ENCODE measurements around the gene MUC21.
"Not testable (repeated sequence)": the region's sequence is repeated elsewhere in the genome, so short reads cannot be mapped to it uniquely, and the experiment has no call there.

MUC21 gene

DNA sequence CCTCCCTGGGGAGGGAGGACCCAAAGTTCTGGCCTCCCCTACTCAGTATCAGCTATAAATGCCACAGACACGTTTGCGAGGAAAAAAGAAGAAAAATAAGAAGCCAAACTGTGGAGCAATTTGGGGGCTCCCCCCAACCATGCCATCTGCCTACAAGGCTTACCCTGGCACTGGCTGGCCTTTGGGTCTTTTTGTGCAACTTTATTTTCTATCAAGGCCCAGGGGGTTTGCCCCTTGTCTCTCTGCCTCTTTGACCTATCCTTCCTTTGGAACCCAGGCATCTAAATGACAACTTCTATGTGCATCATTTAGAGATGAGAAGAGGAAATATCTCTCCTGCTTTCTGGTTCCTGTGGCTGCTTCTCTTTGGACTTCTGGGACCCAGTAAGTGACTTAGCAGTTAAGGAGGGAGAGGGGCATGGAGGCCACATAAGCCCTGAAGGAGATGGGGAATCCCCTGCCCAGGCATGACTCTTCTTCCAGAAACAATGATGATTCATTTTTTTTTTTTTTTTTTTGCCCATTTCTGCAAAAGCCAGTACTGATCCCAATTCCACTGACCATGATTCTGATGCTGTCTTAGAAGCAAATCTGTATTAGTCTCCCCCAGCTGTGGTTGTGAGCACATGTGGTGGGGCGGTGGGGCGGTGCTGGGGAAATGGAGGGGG lies 27.0 kb downstream of the MUC21 start, which contains the start of gene MUC22:
TSS of gene MUC22 (plus strand) at position 82 of the 668 bp plus-strand sequence. CDS start at position 315, 233 bp downstream.
- DNase-seq: no peak

- no peak for DNase-seq
These were observed 27.6 kb downstream of the MUC21 start for GRCh38 chr6:31011153-31011552.

DNA sequence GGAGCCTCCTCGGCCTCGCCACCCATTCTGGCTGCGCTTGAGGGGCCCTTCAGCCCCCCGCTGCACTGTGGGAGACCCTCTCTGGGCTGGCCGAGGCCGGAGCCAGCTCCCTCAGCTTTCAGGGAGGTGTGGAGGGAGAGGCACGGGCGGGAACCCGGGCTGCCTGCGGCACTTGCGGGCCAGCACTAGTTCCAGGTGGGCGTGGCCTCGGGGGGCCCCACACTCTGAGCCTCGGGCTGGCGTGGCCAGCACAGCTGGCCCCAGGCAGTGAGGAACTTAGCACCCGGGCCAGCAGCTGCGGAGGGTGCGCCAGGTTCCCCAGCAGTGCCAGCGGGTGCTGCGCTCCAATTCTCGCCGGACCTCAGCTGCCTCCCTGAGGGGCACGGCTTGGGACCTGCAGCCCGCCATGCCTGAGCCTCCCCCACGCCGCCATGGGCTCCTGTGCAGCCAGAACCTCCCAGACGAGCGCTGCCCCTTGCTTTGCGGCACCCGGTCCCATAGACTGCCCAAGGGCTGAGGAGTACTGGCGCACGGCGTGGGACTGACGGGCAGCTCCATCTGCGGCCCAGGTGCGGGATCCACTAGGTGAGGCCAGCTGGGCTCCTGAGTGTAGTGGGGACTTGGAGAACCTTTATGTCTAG lies 33.3 kb downstream of the MUC21 start:
- DNase-seq: no peak

DNA sequence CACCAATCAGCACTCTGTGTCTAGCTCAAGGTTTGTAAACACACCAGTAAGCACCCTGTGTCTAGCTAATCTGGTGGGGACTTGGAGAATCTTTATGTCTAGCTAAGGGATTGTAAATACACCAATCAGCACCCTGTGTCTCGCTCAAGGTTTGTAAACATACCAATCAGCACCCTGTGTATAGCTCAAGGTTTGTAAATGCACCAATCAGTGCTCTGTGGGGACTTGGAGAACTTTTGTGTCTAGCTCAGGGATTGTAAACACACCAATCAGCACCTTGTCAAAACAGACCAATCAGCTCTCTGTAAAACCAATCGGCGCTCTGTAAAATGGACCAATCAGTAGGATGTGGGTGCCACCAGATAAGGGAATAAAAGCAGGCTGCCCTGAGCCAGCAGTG lies 33.9 kb downstream of the MUC21 start:
- not testable (repeated sequence) for DNase-seq

GRCh38 chr6:31020057-31020456 lies 36.5 kb downstream of the MUC21 start:
- DNase-seq: no peak

DNA sequence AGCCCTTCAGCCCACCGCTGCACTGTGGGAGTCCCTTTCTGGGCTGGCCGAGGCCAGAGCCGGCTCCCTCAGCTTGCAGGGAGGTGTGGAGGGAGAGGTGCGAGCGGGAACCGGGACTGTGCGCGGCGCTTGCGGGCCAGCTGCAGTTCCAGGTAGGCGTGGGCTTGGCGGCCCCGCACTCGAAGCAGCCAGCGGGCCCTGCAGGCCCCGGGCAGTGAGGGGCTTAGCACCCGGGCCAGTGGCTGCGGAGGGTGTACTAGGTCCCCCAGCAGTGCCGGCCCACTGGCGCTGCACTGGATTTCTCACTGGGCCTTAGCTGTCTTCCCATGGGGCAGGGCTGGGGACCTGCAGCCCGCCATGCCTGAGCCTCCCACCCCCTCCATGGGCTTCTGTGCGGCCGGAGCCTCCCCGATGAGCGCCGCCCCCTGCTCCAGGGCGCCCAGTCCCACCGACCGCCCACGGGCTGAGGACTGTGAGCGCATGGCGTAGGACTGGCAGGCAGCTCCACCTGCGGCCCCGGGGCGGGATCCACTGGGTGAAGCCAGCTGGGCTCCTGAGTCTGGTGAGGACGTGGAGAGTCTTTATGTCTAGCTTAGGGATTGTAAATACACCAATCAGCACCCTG lies 37.2 kb downstream of the MUC21 start:
- DNase-seq: not testable (repeated sequence)

DNA sequence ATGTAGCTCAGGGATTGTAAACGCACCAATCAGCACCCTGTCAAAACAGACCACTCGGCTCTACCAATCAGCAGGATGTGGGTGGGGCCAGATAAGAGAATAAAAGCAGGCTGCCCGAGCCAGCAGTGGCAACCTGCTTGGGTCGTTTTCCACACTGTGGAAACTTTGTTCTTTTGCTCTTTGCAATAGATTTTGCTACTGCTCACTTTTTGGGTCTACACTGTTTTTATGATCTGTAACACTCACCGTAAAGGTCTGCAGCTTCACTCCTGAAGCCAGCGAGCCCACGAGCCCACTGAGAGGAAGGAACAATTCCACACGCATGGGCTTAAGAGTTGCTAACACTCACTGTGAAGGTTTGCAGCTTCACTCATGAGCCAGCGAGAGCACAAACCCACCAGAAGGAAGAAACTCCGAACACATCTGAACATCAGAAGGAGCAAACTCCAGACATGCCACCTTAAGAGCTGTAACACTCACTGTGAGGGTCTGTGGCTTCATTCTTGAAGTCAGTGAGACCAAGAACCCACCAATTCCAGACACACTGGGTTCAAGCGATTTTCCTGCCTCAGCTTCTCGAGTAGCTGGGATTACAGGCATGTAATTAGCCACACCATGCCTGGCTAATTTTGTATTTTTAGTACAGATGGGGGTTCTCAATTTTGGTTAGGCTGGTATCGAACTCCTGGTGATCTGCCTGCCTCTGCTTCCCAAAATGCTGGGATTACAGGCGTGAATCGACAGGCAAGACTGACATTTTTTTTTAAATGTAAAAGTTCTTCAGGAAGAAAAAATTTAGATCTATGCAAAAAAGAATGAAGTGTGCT lies 38.4 kb downstream of the MUC21 start:
- not testable (repeated sequence) for DNase-seq

GRCh38 chr6:31025595-31025994 lies 42.1 kb downstream of the MUC21 start:
- no peak for DNase-seq

GRCh38 chr6:31031095-31031494 lies 47.6 kb downstream of the MUC21 start:
- DNase-seq: no peak

DNA sequence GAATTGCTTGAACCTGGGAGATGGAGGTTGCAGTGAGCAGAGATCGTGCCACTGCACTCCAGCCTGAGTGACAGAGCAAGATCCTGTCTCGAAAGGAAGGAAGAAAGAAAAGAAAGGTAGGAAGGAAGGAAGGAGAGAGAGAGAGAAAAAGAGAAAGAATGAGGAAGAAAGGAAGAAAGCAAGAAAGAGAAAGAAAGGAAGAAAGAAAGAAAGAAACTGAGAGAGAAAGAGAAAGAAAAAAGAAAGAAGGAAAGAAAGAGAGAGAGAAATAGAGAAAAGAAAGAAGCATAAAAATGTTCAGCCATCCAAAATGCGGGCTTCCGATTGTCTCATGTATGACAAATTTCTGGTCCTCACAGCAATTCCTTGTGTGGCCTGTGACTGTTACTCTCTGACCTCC lies 49.6 kb downstream of the MUC21 start:
- no peak for DNase-seq

- DNase-seq: no peak
These were observed 52.5 kb downstream of the MUC21 start for GRCh38 chr6:31035862-31036497.

DNA sequence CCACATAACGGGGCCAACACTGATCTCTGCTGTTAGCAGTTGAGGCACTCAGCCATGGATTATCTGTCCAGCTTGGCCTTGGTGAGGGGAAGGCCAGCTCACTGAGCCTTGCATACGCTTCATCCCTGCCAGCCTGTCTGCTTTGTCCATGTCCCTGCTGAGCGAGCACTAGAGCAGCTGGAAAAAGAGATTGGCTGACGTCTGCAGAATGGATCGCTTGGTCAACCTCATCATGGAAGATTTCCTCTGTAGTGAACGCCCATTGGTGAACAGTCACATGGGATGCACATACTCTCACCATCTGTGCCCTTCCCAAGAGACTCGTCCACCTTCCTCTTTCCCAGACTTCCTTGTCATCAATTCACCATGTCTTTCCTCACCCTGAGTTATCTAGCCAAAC lies 53.7 kb downstream of the MUC21 start:
- DNase-seq: no peak

DNA sequence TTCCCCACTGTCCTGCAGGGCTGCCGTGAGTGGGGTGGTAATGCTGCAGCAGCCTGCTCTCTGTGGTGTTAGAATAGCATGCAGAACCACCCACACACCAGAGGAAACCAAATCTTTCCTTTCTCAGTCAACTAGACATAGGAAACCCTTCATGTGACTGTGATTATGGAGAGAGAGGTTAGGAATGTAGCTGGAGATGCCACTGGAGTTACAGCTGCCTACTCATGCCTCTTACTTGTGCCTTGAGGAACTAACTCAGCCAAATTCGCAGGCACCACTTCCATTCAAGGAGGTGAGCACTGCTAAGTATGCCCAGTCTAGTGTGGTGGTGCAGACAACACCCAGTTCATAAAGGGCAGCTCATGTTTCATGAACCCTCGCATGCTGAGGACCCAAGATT lies 54.2 kb downstream of the MUC21 start:
- DNase-seq: no peak

- no peak for DNase-seq
These were observed 55.0 kb downstream of the MUC21 start for GRCh38 chr6:31038559-31038958.
